22Rv1 (cell line): ENCODE data around the gene MUC3A.

Experiments used
- CTCF ChIP-seq: fragments of 450-650 bp; IDR thresholded peaks from 2 replicates; pipeline ENCODE4 v1.5.1; 2017; ENCODE audit warnings: mild to moderate bottlenecking
- ZFX ChIP-seq: fragments of 450-650 bp; IDR thresholded peaks from 2 replicates; pipeline ENCODE4 v1.6.1; 2017; ENCODE audit warnings: antibody characterized with exemption, borderline replicate concordance

GRCh38 chr7:100949933-100950443 lies 654 bp downstream of the MUC3A start:
- TF ChIP-seq CTCF (no peak), ZFX (no peak)
